SHP77 (cell line): ENCODE results near the gene KRTAP12-1.

Experiments
- DNase-seq, 2 experiments: peaks; one replicate each; lab custom pipeline; 2025; lab: John Stamatoyannopoulos, UW

Gene KRTAP12-1

DNA sequence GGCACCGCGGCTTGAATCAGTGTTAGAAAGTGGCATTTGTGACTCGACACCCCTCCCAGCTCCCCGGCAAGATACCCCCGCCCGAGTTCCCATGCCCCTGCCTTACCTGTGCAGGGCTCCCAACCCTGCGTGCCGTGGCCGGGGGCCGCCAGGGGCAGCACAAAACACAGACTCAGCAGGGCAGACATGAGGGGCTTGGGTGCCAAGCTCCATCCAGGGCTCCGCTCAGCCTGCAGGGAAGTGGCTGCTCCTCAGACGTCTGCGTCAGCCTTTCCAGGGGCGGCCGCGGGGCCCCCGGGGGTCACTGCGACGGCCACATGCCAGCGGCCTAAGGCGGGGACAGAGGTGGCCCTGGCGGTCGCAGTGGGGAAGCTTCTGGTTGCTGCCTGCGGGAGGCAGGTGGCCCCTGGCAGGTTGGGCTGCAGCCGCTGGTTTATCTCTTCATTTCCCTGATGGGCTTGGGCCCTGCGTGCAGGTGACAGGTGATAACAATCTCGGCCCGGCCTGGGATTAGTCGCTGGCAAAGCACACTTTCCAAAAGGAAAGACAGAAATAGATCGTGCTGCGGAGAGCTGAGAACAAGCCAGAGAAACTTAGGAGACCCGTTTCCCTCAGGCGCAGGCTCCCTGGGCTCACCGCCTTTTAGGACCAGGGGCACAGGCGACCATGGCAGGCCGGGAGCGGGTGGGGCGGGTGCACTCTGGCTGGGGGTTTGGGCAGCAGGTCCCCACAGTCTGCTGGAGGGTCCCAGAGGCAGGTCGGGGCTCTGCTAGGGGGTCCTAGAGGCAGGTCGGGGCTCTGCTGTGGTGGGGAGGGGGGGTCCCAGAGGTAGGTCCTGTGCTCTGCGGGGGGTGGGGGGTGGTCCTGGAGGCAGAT, 29.6 kb upstream of the KRTAP12-1 start, which contains the start of gene TSPEAR:
TSPEAR (minus strand) TSS at position 246 of the 876 bp plus-strand sequence; CDS start at position 188, 58 bp downstream.
- peak in 1 of 2 experiments; percentile 46 for DNase-seq

DNA sequence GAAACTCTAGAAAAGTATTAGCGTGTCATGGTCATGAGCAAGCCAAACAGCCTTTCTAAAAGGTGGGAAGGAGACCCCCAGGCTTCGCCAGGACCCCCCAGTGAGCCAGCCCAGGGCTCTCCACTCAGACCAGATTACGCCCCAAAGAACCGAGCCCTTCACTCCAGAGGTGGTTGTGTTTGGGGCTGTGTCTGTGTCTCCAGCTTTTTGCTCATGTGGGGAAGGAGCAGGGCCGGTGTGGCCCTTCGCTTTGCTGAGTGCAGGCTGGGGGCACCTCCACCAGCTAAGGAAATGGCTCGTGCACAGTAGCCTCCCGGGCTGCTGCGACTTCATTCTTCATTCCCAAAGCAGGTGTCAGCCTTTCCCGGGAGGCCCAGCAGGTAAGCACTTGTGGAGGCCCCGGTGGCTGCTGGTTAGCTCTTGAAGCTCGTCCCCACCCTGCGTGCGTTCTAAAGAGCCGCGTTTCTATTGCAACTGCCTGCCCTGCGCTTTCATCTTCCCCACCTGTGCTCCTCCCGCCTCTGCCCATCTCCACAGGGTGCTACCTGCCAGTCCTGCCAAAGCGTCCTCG, 28.9 kb upstream of the KRTAP12-1 start:
- peak in 1 of 2 experiments; percentile 27 for DNase-seq

- DNase-seq, result no peak
These were observed 28.3 kb upstream of the KRTAP12-1 start for GRCh38 chr21:44710294-44710665.

DNA sequence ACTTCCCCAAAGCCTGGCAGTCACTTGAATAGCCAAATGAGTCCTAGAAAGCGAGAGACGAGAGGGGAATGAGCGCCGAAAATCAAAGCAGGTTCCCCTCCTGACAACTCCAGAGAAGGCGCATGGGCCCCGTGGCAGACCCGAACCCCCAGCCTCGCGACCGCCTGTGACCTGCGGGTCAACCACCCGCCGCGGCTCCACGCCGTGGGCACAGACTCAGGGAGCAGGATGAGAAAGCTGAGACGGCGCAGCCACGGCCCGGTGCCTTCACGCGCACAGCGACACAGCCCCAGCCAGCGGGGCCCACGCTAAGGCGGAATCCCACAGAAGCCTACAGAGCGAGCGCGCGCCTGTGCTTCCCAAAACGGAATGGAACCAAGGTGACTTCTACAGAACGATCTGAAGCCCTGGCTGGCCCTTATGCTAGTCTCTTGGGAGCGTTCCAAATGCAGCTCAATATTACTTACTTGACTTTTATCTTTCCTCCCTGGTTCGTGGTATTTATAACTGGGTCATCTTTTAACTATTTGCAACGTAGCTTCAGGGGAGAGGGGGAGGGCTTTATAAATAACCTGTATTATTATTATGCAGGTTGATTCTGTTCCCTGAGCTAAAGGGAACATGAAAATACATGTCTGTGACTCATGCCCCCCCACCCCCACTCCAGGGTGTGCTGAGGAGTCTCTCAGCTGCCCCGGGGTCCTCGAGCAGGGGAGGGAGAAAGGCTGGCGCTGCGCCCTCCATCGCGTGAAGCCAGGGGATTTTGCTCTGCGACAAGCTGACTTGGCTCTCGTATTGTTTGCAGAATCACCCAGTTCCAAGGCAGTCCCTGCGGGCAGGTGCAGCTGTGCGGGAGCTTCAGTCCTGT, 27.7 kb upstream of the KRTAP12-1 start:
- DNase-seq, result peak; percentile 83 to 88

DNA sequence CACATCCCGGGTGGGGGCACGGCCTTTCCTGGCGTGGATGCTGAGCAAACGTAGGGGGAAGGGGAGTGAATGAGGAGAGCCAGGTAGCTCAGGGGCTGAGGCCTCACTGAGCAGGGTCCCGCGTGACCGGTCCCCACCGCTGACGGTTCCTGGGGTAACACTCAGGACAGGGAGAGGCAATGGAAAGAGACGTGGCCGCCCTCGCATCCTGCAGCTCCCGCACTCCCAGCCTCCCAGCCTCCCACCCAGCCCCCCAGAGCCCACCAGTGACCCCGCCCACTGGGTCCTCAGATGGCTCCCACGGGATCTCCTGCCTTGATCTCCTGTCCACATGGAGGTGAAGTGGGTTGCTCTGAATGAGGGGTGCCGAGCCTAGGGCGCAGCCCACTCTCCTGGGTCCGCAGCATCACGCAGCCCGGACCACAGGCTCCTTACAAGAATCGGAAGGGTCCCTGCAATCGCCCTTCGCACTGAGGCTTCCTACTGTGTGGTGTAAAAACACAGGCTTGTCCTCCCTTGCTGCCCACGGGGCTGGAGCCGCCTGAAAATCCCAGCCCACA, 27.0 kb upstream of the KRTAP12-1 start:
- no peak for DNase-seq

GRCh38 chr21:44708213-44708865, 26.4 kb upstream of the KRTAP12-1 start:
- no peak for DNase-seq

- no peak for DNase-seq
These were observed 25.0 kb upstream of the KRTAP12-1 start for GRCh38 chr21:44706706-44707581.

- no peak for DNase-seq
These were observed 24.2 kb upstream of the KRTAP12-1 start for GRCh38 chr21:44706026-44706705.

DNA sequence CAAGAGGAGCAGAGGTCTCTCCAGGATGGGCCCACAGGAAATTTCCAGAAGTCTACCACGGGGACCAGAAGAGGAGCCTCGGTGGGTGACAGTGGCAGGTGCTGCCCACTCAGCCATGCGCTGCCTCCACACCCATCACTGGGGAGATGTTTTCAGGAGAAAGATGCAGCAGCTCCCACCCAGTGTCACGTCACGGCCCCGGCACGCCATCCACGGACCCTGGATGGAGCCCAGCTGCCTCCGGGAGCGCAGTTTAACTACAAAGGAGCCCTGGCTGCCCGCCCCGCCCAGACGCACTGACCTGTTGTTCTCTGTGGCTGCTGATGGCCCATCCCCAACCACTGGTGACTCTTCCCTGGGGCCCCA, 22.7 kb upstream of the KRTAP12-1 start:
- DNase-seq, result no peak

- no peak for DNase-seq
These were observed 22.0 kb upstream of the KRTAP12-1 start for GRCh38 chr21:44703731-44704635.

- DNase-seq, result peak in 1 of 2 experiments; percentile 65
These were observed 21.2 kb upstream of the KRTAP12-1 start for GRCh38 chr21:44702973-44703730.

- DNase-seq, result peak; percentile 21 to 60
These were observed 20.4 kb upstream of the KRTAP12-1 start for GRCh38 chr21:44702111-44702972.

- DNase-seq, result no peak
These were observed 19.6 kb upstream of the KRTAP12-1 start for GRCh38 chr21:44701541-44701940.

DNA sequence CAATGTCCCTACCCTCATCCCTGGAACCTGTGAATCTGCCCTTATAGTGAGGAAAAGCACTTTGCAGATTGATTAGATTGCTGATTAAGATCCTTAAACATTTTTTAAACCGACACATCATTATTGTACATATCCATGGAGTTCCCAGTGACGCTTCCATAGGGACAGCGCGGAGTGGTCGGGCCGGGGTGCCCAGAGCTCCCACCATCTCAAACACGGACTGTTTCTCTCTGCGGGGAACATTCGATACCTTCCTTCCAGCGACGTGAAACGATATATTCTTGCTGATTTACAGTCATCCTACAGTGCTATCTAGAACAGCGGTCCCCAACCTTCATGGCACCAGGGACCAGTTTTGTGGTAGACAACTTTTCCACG, 19.0 kb upstream of the KRTAP12-1 start:
- DNase-seq, result no peak

DNA sequence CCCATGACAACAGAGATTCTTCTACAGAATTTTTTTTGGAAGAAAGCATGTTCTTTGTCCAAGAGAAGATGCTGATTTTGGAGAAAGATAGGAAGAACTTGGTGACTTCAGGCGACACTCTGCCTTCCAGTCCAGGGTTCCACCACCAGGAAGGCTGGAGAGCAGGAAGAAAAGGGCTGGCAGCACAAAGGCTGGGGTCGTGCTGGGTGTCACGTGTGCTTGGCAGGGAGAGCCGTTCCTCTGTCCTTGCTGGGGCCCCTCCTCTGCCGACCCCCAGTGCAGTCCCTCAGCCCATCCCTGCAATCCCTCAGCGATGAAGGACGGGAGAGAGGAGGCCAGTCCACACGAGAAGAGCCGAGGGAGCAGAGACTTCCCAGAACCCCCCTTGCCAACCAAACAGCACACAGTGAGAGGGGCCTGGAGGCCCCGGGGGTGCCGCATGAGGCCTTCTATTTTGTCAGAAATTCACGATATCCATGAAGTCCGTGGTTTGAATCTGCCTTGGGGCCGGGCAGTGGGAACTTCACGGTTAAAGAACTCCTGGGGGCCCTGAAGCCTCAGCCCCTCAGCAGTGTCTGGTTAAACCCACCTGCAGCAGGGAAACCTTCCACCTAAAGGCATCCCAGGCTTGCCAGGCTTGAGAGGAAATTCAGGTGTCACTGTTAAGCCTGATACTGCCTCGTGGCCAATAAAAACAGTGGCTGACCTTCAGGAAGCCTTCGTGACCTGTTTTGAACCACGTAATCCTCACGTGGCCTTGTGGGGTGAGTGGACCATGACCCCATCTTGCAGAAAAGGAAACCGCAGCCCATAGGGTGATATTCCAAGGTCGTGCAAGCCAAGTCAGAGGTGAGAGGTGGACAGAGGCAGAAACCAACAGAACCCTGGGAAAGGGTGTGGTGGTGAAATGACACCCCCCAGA, 18.4 kb upstream of the KRTAP12-1 start:
- no peak for DNase-seq

DNA sequence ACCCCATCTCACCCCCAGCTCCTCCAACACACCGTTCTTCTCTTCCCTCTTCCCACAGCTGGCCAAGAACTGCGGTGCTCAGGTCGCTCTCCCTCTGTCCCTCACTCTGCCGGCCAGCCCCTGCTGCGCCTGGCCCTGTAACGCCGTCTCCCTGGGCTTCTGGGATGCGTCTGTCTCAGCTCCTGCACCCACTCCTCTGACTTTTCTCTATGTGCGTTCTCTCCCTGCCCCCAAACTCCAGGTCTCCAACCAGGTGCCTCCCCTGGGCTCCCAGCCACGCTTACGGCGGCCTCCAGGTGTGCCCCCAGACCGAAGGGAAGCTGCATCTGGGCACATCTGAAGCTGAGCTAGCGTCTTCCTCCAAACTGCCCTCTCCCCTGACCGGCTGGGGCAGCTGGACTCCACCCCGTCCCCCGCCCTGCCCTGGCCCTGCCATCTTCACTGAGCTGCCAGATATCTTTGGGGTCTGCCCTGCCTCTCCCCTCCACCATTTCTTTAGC, 17.6 kb upstream of the KRTAP12-1 start:
- DNase-seq, result no peak
